KMS-11 (cell line): ENCODE measurements around the gene EFCAB12.

Experiments used
- H2AFZ ChIP-seq: fragments of 200-600 bp; sonication (generic); 2 replicates; pipeline ENCODE4 v1.6.1; 2016; ENCODE audit warnings: antibody characterized with exemption, mixed run types, low read depth
- H3K27ac ChIP-seq: fragments of 200-600 bp; sonication (generic); 2 replicates; pipeline ENCODE4 v1.6.1; 2016; ENCODE audit warnings: mild to moderate bottlenecking, mixed run types
- H3K27me3 ChIP-seq: fragments of 200-600 bp; sonication (generic); 2 replicates; pipeline ENCODE4 v1.6.1; 2017; ENCODE audit warnings: mild to moderate bottlenecking, low read depth, mixed run types, moderate library complexity; ENCODE audit not compliant: insufficient read depth
- H3K36me3 ChIP-seq: fragments of 200-600 bp; sonication (generic); 2 replicates; pipeline ENCODE4 v1.6.1; 2017; ENCODE audit warnings: mild to moderate bottlenecking, mixed run types; ENCODE audit not compliant: insufficient read depth
- H3K4me1 ChIP-seq: fragments of 200-600 bp; sonication (generic); 2 replicates; pipeline ENCODE4 v1.6.1; 2016; ENCODE audit warnings: mild to moderate bottlenecking, low read depth, mixed run types; ENCODE audit not compliant: poor library complexity, severe bottlenecking
- H3K4me2 ChIP-seq: fragments of 200-600 bp; sonication (generic); 2 replicates; pipeline ENCODE4 v1.7.0; 2016; ENCODE audit warnings: mild to moderate bottlenecking, mixed run types
- H3K4me3 ChIP-seq: fragments of 200-600 bp; sonication (generic); IDR thresholded peaks from 2 replicates; pipeline ENCODE4 v1.6.1; 2017; ENCODE audit warnings: low read depth, low read length, mixed read lengths; ENCODE audit not compliant: insufficient read depth
- H3K79me2 ChIP-seq: fragments of 200-600 bp; sonication (generic); 2 replicates; pipeline ENCODE4 v1.6.1; 2016; ENCODE audit warnings: low read depth, mixed run types; ENCODE audit not compliant: insufficient read depth
- H3K9ac ChIP-seq: fragments of 200-600 bp; sonication (generic); 2 replicates; pipeline ENCODE4 v1.6.1; 2016; ENCODE audit warnings: mild to moderate bottlenecking, mixed run types
- H4K20me1 ChIP-seq: fragments of 200-600 bp; sonication (generic); 2 replicates; pipeline ENCODE4 v1.6.1; 2016; ENCODE audit warnings: mild to moderate bottlenecking, mixed run types; ENCODE audit not compliant: insufficient read depth
- CTCF ChIP-seq: fragments of 200-600 bp; sonication (generic); conservative IDR thresholded peaks from 2 replicates; pipeline ENCODE4 v1.6.1; 2017; ENCODE audit warnings: low read depth, mild to moderate bottlenecking, antibody characterized with exemption, low read length, moderate library complexity, mixed read lengths

Gene EFCAB12

GRCh38 chr3:129467932-129468331, 39.5 kb upstream of the EFCAB12 start:
- Histone ChIP-seq H3K9ac (no peak overlapping the region), H2AFZ (no peak overlapping the region), H3K4me2 (no peak overlapping the region), H3K4me1 (no peaks in the 10 kb centered on the region), H4K20me1 (no peaks in the 10 kb centered on the region), H3K4me3 (no peak overlapping the region), H3K27ac (no peak overlapping the region), H3K36me3 (no peaks in the 10 kb centered on the region; the same call in 1 of the 2 replicates), H3K79me2 (no peaks in the 10 kb centered on the region), H3K27me3 (no peaks in the 10 kb centered on the region)
- TF ChIP-seq CTCF = no peak

DNA sequence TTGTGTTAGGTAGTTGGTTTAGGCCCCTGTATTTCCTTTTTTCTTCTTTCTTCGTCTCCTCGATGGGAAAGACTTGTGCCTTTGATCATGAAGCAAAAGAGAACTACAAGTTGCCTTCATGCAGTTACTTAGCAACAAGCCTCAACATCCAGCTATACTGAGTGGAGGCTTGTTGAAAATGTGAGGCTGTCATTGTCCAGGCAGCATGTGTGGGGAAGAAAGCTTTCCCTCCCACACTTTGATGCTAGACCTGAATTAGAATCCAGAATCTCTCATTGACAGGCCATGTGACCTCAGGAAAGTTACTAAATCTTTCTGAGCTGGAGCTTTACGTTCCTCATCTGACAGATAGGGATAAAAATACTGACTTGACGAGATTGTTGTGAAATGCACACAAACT, 35.3 kb upstream of the EFCAB12 start:
- Histone ChIP-seq H3K4me1 (peaks cover 29% of the 10 kb centered on the region), H3K27ac (no peak overlapping the region), H3K27me3 (no peaks in the 10 kb centered on the region), H3K36me3 (no peaks in the 10 kb centered on the region), H3K4me2 (no peak overlapping the region), H2AFZ (no peak overlapping the region), H3K9ac (no peak overlapping the region), H4K20me1 (no peaks in the 10 kb centered on the region), H3K79me2 (no peaks in the 10 kb centered on the region), H3K4me3 (no peak overlapping the region)
- TF ChIP-seq CTCF = no peak

DNA sequence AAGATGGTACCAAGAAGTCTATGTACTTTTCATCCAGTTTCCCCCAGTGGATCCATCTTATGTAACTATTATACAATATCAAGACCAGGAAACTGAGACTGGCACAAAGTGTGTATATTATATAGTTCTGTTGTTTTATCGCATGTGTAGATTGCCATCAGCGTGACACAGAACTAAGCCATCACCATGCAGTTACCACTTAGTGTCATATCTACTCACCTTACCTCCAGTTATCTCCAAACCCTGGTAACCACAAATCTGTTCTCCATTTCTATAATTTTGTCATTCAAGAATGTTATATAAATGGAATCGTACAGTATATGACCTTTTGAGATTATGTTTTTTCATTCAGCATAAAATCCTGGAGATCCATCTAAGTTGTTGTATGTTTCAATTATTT, 34.7 kb upstream of the EFCAB12 start:
- TF ChIP-seq CTCF = no peak
- Histone ChIP-seq H3K27me3 (no peaks in the 10 kb centered on the region), H3K79me2 (no peaks in the 10 kb centered on the region), H3K27ac (no peak overlapping the region), H2AFZ (no peak overlapping the region), H3K9ac (no peak overlapping the region), H3K4me2 (no peak overlapping the region), H3K4me1 (peaks cover 29% of the 10 kb centered on the region), H3K4me3 (no peak overlapping the region), H4K20me1 (no peaks in the 10 kb centered on the region), H3K36me3 (no peaks in the 10 kb centered on the region)

DNA sequence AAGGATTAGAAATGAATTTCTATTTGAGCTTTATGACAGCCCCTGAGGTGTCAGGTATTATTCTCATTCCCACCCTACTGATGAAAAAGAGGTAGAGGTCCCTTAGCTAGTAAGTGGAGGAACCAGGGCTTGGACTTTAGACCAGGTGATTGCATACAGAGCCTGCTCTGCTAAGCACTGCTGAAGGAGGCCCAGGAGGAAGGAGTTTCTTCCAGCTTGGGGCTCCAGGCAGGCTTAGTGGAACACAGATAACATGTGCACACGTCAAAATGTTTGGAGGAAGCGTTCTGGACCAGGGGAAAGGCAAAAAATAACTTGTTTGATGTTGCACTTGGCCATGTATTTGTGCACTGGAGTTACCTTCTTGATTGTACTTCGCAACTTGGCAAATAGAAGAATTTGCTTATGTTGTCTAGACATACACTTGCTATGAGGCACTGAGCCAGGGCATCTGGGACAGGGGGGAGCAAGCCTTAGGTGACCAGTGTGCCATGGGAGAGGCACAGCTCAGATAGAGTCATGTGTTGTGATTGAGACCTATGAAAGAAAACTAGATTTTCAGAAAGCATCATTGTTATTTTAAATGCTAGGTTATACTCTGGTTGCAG, 34.0 kb upstream of the EFCAB12 start:
- no peak overlapping the region for H2AFZ ChIP-seq
- H3K27me3 ChIP-seq = no peaks in the 10 kb centered on the region
- no peaks in the 10 kb centered on the region for H4K20me1 ChIP-seq
- H3K36me3 ChIP-seq = no peaks in the 10 kb centered on the region
- H3K9ac ChIP-seq = no peak overlapping the region
- H3K4me2 ChIP-seq = no peak overlapping the region
- H3K27ac ChIP-seq = no peak overlapping the region
- peaks cover 29% of the 10 kb centered on the region for H3K4me1 ChIP-seq
- no peak for TF ChIP-seq CTCF
- no peaks in the 10 kb centered on the region for H3K79me2 ChIP-seq
- H3K4me3 ChIP-seq = no peak overlapping the region
